Parathyroid adenoma (tissue), 2 donors: ENCODE results near the gene KMT2C.

Experiments
- H2AFZ ChIP-seq: fragments of 300-600 bp; sonication (generic); one replicate; pipeline ENCODE4 v1.7.0; 2017; ENCODE audit warnings: antibody characterized with exemption, mild to moderate bottlenecking
- H3K27ac ChIP-seq: fragments of 300-600 bp; sonication (generic); one replicate; pipeline ENCODE4 v1.7.0; 2017
- H3K27me3 ChIP-seq: fragments of 300-600 bp; sonication (generic); one replicate; pipeline ENCODE4 v1.7.0; 2017; ENCODE audit warnings: low read length; ENCODE audit not compliant: control insufficient read depth, insufficient read depth
- H3K36me3 ChIP-seq: fragments of 300-600 bp; sonication (generic); one replicate; pipeline ENCODE4 v1.7.0; 2017; ENCODE audit warnings: low read length; ENCODE audit not compliant: control insufficient read depth, insufficient read depth
- H3K4me1 ChIP-seq: fragments of 300-600 bp; sonication (generic); one replicate; pipeline ENCODE4 v1.7.0; 2017; ENCODE audit warnings: control low read depth
- H3K4me2 ChIP-seq: fragments of 300-600 bp; sonication (generic); one replicate; pipeline ENCODE4 v1.7.0; 2017; ENCODE audit warnings: low read length
- H3K4me3 ChIP-seq: fragments of 300-600 bp; sonication (generic); one replicate; pipeline ENCODE4 v1.7.0; 2017; ENCODE audit warnings: low read depth, low read length
- H3K79me2 ChIP-seq: fragments of 300-600 bp; sonication (generic); one replicate; pipeline ENCODE4 v1.7.0; 2017; ENCODE audit warnings: control low read depth
- H3K9ac ChIP-seq: fragments of 300-600 bp; sonication (generic); one replicate; pipeline ENCODE4 v1.7.0; 2017; ENCODE audit warnings: mild to moderate bottlenecking
- H3K9me3 ChIP-seq: fragments of 300-600 bp; sonication (generic); one replicate; pipeline ENCODE4 v1.7.0; 2017; ENCODE audit warnings: low read length; ENCODE audit not compliant: control insufficient read depth
- CTCF ChIP-seq: fragments of 300-600 bp; sonication (generic); IDR thresholded peaks from one replicate; pipeline ENCODE4 v1.7.0; 2017; ENCODE audit warnings: antibody characterized with exemption, mild to moderate bottlenecking
- donor health status: primary hyperparathyroidism.

Gene KMT2C

GRCh38 chr7:152435384-152436110 is at the start of gene KMT2C:
TSS of gene KMT2C (minus strand) at chr7:152436003. CDS start at chr7:152435786, 217 bp downstream.
- Histone ChIP-seq H3K4me3 (peak within 1 kb of the TSS; percentile 75), H3K27ac (peak within 1 kb of the TSS; percentile 89), H3K4me1 (no peaks in the 10 kb centered on the region), H3K9ac (peak within 1 kb of the TSS; percentile 68), H3K9me3 (no peaks in the 10 kb centered on the region), H3K79me2 (peaks cover 19% of the 10 kb centered on the region), H3K36me3 (no peaks in the 10 kb centered on the region), H3K4me2 (peak within 1 kb of the TSS; percentile 80), H2AFZ (peak within 1 kb of the TSS; percentile 90), H3K27me3 (no peaks in the 10 kb centered on the region)
- TF ChIP-seq CTCF, result no peak

- no peaks in the 10 kb centered on the region for H3K27me3 ChIP-seq
- no peak overlapping the region for H3K4me3 ChIP-seq
- H3K36me3 ChIP-seq, result no peaks in the 10 kb centered on the region
- TF ChIP-seq CTCF, result no peak
- no peaks in the 10 kb centered on the region for H3K79me2 ChIP-seq
- no peak overlapping the region for H2AFZ ChIP-seq
- no peaks in the 10 kb centered on the region for H3K4me1 ChIP-seq
- H3K4me2 ChIP-seq, result no peak overlapping the region
- no peak overlapping the region for H3K9ac ChIP-seq
- H3K9me3 ChIP-seq, result no peaks in the 10 kb centered on the region
- no peak overlapping the region for H3K27ac ChIP-seq
Observed at GRCh38 chr7:152481082-152481481, 45.3 kb upstream of the KMT2C start.

- Histone ChIP-seq H3K4me2 (no peak overlapping the region), H3K4me3 (no peak overlapping the region), H3K36me3 (no peaks in the 10 kb centered on the region), H3K9ac (no peak overlapping the region), H3K9me3 (no peaks in the 10 kb centered on the region), H3K4me1 (no peaks in the 10 kb centered on the region), H3K79me2 (no peaks in the 10 kb centered on the region), H3K27ac (no peak overlapping the region), H3K27me3 (no peaks in the 10 kb centered on the region), H2AFZ (no peak overlapping the region)
- TF ChIP-seq CTCF, result no peak
Observed at GRCh38 chr7:152480664-152481063, 44.9 kb upstream of the KMT2C start.

- H3K27me3 ChIP-seq, result no peaks in the 10 kb centered on the region
- no peak overlapping the region for H3K27ac ChIP-seq
- no peak for TF ChIP-seq CTCF
Observed at GRCh38 chr7:152479595-152479994, 43.8 kb upstream of the KMT2C start.

GRCh38 chr7:152478140-152478539 is 42.3 kb upstream of the KMT2C start:
- Histone ChIP-seq H3K27ac (no peak overlapping the region), H3K36me3 (no peaks in the 10 kb centered on the region), H2AFZ (no peak overlapping the region), H3K9me3 (no peaks in the 10 kb centered on the region), H3K4me1 (no peaks in the 10 kb centered on the region), H3K79me2 (no peaks in the 10 kb centered on the region), H3K9ac (no peak overlapping the region), H3K4me2 (no peak overlapping the region), H3K4me3 (no peak overlapping the region), H3K27me3 (no peaks in the 10 kb centered on the region)
- TF ChIP-seq CTCF, result no peak

More at GRCh38 chr7:152479595-152479994, 43.8 kb upstream of the KMT2C start:
- Histone ChIP-seq H3K4me3 (no peak overlapping the region), H3K9ac (no peak overlapping the region), H2AFZ (no peak overlapping the region), H3K36me3 (no peaks in the 10 kb centered on the region), H3K4me1 (no peaks in the 10 kb centered on the region), H3K79me2 (no peaks in the 10 kb centered on the region), H3K4me2 (no peak overlapping the region), H3K9me3 (no peaks in the 10 kb centered on the region)
